Measurements from ENCODE around the gene ZNF232. TPM values are rescaled to one million over a fixed set of nuclear protein-coding genes. Genes with fewer than 3 reads are reported as not detected.
"Not testable (repeated sequence)": the region's sequence is repeated elsewhere in the genome, so short reads cannot be mapped to it uniquely, and the experiment has no call there.

ZNF232 gene
- 10 to 100 TPM in 2 of 4 donors, 1 to 10 TPM in 2; 8.4 to 12.5 (median 10.8) TPM for total RNA-seq

DNA sequence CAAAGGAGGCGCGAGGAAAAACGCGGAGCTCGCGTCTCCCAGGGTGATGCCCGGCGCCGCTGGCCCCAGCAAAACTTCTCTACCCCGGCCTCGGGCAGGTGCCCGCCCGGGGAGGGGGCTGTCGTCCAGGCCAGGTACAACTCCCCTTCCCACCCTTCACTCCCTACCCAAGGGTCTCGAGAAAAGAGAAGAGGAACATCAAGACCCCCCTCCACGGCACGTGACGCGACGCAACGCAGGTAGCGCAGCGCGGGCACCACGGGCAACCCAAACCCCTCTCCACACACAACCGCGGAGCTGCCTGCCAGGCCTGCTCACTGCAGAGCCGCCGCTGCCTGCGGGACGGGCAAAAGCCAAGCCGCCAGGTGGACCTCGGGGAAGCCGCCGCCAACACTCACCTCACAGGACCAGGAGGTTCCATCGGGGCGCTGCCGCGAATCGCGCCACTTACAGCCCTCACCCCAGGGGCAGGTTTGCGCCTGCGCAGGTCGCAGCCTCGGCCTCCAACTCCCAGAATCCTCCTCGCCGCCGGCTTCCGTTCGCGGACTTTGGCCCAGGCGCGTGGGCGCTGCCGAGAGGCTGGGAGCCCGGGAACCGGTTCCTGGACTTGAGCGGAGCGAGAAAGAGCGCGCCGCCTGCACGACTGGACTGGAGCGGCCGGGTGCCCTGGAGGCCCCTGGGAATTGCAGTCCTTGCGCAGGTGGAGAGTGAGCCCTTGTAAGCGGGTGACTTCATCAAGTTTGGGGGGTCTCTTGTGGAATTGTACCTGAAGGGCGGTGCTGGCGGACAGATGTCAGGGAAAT lies at the start of gene ZNF232:
Gene ZNF232, minus strand, starts transcription at position 477 of the 803 bp plus-strand sequence. Its CDS starts 56 bp downstream, at position 421.
- Histone ChIP-seq H3K4me3 (peak within 1 kb of the TSS; percentile 72 to 79 (median 76)), H3K9me3 (no peaks in the 10 kb centered on the region), H3K36me3 (peaks cover 12 to 35% (median 24%) of the 10 kb centered on the region in 4 donors), H3K27me3 (peaks cover 4 to 24% (median 14%) of the 10 kb centered on the region in 4 donors), H3K4me1 (peaks cover 7 to 32% (median 28%) of the 10 kb centered on the region in 4 donors), H3K27ac (replicated peaks in 1 of 4) (peak within 1 kb of the TSS; percentile 80 to 82 (median 82))
- DNase-seq (ENCODE audit: extremely low spot score): peak; percentile 97
- WGBS: 0% methylated on average over 34 of the region's 69 CpGs
- TF ChIP-seq POLR2AphosphoS5 (IDR thresholded peaks at IDR 0.05) (peak; percentile 87 to 95), POLR2A (IDR thresholded peaks at IDR 0.05; ENCODE audit: low read depth) (no peak), EP300 (IDR thresholded peaks at IDR 0.05) (no peak)
- TF ChIP-seq, protein P1, sequence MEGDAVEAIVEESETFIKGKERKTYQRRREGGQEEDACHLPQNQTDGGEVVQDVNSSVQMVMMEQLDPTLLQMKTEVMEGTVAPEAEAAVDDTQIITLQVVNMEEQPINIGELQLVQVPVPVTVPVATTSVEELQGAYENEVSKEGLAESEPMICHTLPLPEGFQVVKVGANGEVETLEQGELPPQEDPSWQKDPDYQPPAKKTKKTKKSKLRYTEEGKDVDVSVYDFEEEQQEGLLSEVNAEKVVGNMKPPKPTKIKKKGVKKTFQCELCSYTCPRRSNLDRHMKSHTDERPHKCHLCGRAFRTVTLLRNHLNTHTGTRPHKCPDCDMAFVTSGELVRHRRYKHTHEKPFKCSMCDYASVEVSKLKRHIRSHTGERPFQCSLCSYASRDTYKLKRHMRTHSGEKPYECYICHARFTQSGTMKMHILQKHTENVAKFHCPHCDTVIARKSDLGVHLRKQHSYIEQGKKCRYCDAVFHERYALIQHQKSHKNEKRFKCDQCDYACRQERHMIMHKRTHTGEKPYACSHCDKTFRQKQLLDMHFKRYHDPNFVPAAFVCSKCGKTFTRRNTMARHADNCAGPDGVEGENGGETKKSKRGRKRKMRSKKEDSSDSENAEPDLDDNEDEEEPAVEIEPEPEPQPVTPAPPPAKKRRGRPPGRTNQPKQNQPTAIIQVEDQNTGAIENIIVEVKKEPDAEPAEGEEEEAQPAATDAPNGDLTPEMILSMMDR (IDR thresholded peaks at IDR 0.05): peak in 1 of 3 experiments; percentile 37
- intact Hi-C loops (cut with DNase I): no loop called here

DNA sequence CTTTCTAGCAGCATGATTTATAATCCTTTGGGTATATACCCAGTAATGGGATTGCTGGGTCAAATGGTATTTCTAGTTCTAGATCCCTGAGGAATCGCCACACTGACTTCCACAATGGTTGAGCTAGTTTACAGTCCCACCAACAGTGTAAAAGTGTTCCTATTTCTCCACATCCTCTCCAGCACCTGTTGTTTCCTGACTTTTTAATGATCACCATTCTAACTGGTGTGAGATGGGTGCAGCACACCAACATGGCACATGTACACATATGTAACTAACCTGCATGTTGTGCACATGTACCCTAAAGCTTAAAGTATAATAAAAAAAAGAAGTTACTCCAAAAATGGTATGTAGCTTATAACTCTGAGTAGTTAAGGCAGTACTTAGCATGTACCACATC lies 49.0 kb upstream of the ZNF232 start:
- DNase-seq (ENCODE audit: extremely low spot score); H3K27ac ChIP-seq (replicated peaks in 1 of 4); H3K36me3 ChIP-seq; H3K9me3 ChIP-seq; intact Hi-C loops (cut with DNase I); H3K4me1 ChIP-seq; H3K27me3 ChIP-seq; H3K4me3 ChIP-seq: not testable (repeated sequence)
- 88% methylated on average over 1 of the region's 1 CpG for WGBS

DNA sequence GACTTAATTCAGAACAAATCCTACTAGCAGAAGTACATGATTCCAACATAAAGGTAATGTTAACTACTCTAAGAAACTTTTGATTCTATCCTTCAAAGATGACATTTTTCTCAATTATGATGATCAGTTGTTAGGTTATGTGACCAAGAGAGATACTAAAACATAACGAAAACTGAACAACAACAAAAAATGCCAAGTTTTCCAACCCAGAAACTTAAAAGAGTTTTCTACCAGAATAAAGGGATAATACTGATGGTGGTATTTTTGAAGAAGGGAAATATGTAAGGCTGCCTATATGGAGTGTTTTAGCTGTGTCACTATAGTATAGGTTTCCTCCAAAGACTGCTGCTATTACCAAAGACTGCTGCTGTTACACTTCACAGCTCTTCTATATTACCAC lies 34.4 kb upstream of the ZNF232 start:
- H3K27me3 ChIP-seq; H3K4me1 ChIP-seq; H3K27ac ChIP-seq (replicated peaks in 1 of 4); H3K9me3 ChIP-seq; H3K36me3 ChIP-seq; DNase-seq (ENCODE audit: extremely low spot score); intact Hi-C loops (cut with DNase I); H3K4me3 ChIP-seq: not testable (repeated sequence)
- 89% methylated on average over 1 of the region's 1 CpG for WGBS

DNA sequence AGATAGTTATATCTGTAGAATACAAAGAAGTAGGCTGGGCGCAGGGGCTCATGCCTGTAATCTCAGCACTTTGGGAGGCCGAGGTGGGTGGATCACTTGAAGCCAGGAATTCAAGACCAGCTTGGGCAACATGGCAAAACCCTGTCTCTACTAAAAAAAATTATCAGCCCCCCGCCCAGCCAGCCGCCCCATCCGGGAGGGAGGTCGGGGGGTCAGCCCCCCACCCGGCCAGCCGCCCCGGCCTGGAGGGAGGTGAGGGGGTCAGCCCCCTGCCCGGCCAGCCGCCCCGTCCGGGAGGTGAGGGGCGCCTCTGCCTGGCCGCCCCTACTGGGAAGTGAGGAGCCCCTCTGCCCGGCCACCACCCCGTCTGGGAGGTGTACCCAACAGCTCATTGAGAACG lies 31.2 kb upstream of the ZNF232 start:
- DNase-seq (ENCODE audit: extremely low spot score); H3K4me3 ChIP-seq; H3K9me3 ChIP-seq; H3K4me1 ChIP-seq; H3K36me3 ChIP-seq; H3K27me3 ChIP-seq; intact Hi-C loops (cut with DNase I); H3K27ac ChIP-seq (replicated peaks in 1 of 4): not testable (repeated sequence)
- 95% methylated on average over 11 of the region's 18 CpGs for WGBS

DNA sequence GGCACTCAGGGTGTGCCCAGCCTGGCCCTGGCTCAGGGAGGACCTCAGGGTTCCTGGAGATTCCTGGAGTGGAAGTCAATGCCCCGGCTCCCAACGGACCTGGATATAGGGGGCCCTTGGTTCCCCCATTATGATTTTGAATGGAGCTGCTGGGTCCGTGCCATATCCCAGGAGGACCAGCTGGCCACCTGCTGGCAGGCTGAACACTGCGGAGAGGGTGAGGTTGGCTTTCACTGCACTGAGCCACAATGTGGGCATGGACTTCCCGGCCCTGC lies 27.7 kb upstream of the ZNF232 start:
- TF ChIP-seq POLR2AphosphoS5 (IDR thresholded peaks at IDR 0.05) (no peak), EP300 (IDR thresholded peaks at IDR 0.05) (no peak), POLR2A (IDR thresholded peaks at IDR 0.05; ENCODE audit: low read depth) (no peak)
- TF ChIP-seq, protein P1 (IDR thresholded peaks at IDR 0.05): no peak
- WGBS: 82% methylated on average over 2 of the region's 5 CpGs
- no peaks in the 10 kb centered on the region for H3K9me3 ChIP-seq
- no peaks in the 10 kb centered on the region for H3K36me3 ChIP-seq
- no peak overlapping the region for H3K27ac ChIP-seq (replicated peaks in 1 of 4)
- H3K4me1 ChIP-seq: no peaks in the 10 kb centered on the region
- H3K4me3 ChIP-seq: no peak overlapping the region
- no peaks in the 10 kb centered on the region for H3K27me3 ChIP-seq
- DNase-seq (ENCODE audit: extremely low spot score): peak; percentile 62
- intact Hi-C loops (cut with DNase I): no loop called here

DNA sequence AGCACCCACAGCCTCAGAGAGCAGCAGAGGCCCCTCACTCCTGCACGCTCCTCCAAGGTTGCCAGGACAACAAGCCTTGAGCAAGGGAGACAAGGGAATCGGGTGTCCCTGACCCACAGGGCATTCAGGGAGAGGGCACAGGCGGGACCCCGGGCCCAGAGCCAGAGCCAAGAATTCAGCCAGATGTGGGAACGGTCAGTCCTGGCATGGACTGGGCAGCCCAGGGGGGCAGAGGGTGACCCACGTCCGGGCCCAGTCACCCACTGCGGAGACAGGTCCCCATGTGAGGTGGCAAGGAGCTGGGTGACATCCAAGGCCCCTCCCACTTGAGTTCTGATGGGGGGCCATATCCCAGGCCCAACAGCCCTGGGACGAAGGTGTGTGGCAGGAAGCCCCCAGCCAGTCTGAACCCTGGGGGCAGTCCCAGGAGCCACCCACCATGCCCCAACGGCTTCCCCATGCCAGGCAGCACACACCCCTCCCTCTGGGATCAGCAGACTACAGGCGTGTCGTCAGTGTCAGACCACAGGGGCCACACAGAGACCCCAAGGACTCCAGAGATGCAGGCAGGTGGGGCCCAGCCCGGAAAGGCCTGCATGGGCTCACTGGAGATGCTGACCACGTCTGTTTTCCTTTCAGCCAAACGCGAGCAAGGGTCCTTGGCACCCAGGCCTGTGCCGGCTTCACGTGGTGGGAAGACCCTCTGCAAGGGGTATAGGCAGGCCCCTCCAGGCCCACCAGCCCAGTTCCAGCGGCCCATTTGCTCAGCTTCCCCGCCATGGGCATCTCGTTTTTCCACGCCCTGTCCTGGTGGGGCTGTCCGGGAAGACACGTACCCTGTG lies 27.2 kb upstream of the ZNF232 start:
- H3K4me1 ChIP-seq: no peaks in the 10 kb centered on the region
- H3K36me3 ChIP-seq: no peaks in the 10 kb centered on the region
- no peaks in the 10 kb centered on the region for H3K9me3 ChIP-seq
- H3K27ac ChIP-seq (replicated peaks in 1 of 4): no peak overlapping the region
- 91% methylated on average over 11 of the region's 24 CpGs for WGBS
- TF ChIP-seq POLR2AphosphoS5 (IDR thresholded peaks at IDR 0.05) (no peak), EP300 (IDR thresholded peaks at IDR 0.05) (no peak), POLR2A (IDR thresholded peaks at IDR 0.05; ENCODE audit: low read depth) (no peak)
- TF ChIP-seq, protein P1 (IDR thresholded peaks at IDR 0.05): no peak
- DNase-seq (ENCODE audit: extremely low spot score): peak; percentile 74
- H3K4me3 ChIP-seq: no peak overlapping the region
- H3K27me3 ChIP-seq: no peaks in the 10 kb centered on the region
- intact Hi-C loops (cut with DNase I): no loop called here

DNA sequence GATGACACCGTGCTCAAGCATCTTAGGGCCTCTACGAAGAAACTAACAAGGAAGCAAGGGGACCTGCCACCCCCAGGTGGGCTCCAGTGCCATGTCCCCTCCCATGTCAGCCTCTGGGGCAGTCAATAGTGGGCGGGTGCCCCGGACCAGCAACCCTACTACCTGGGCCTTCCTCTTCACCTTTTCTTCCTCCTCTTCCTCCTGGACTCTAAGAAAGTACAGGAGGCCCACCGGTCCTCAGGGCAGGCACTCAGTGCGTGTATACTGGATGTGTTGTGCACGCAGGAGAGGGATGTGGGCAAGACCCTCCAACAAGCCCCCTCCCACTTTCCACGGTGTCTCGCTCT lies 26.5 kb upstream of the ZNF232 start:
- 97% methylated on average over 9 of the region's 9 CpGs for WGBS
- intact Hi-C loops (cut with DNase I); DNase-seq (ENCODE audit: extremely low spot score); H3K36me3 ChIP-seq; H3K27me3 ChIP-seq; H3K27ac ChIP-seq (replicated peaks in 1 of 4); H3K9me3 ChIP-seq; H3K4me3 ChIP-seq; H3K4me1 ChIP-seq: not testable (repeated sequence)

DNA sequence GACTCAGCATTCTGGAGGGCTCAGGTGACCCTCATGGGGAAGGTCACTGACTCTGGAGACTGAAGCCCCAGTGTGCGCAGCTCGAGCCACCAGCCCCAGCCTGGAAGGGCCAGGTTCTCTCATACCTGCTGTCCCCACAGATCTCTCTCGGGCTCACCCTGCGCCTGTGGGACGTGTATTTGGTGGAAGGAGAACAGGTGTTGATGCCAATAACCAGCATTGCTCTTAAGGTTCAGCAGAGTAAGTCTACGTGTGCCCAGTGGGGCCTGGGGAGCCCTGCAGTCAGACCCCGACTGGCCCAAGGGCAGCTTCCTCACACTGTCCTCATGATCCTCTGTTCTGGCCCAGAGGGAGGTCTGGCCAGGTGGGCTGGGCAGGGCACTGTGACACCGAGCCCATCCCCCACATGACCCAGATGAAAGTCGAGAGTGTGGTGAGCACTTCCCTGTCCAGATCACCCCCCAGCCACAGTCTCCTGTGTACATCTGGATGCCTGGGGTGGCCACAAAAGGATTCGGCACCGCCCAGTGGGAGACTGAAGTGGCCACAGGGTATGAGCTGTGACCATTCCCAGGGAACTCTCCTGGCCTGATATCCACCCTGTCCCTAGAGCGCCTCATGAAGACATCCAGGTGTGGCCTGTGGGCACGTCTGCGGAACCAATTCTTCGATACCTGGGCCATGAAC lies 26.0 kb upstream of the ZNF232 start:
- H3K9me3 ChIP-seq; DNase-seq (ENCODE audit: extremely low spot score); H3K27ac ChIP-seq (replicated peaks in 1 of 4); H3K4me1 ChIP-seq; H3K36me3 ChIP-seq; H3K27me3 ChIP-seq; intact Hi-C loops (cut with DNase I); H3K4me3 ChIP-seq: not testable (repeated sequence)
- WGBS: 86% methylated on average over 11 of the region's 15 CpGs

All from esophagus muscularis mucosa (tissue), 4 donors.